ENCODE data around the gene ATF1.
A peak's percentile ranks its signal among the peaks of the same experiment; 100 is the strongest.

ATF1 gene

GRCh38 chr12:50763639-50764285, at the start of gene ATF1:
Gene ATF1 (plus strand): TSS chr12:50764101. CDS start chr12:50780146, 16,045 bp downstream.
- DNase-seq: peak; percentile 71

DNA sequence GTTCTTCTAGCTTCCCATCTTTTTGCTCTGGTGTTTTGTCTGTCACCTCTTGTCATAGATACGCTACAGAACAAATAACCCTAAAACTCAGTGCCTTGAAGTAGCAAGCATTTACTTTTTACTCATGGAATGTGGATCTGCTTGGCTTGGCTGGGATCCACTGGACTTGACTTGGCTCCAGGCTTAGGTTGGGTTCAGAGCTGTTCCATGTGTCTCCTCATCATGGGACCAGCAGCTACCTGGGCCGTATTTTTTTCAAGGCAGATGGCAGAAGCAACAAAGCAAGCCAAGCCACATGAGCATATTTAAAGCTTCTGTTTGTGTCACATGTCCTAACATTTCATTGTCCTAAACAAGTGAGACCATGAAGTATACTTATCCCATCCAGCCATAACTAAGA, 48.7 kb upstream of the ATF1 start:
- DNase-seq: no peak

DNA sequence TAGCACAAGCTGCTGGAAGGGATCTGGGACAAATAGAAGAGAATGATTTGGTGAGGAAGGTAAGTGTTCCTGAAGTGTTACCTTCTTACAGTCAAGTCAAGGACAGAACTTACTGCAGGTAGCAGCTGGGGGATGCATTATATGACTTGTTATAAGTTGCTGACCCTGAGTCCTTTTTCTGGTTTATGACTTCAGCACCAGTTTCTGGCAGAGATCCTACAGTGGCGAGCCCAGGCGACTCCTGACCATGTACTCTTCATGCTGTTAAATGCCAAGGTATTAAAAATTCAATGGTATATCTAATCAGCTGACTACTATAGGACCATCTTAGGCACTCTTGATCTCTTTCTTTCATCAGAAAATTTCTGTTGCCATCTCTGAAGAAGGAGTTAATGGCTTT, 45.1 kb upstream of the ATF1 start:
- DNase-seq: no peak

DNA sequence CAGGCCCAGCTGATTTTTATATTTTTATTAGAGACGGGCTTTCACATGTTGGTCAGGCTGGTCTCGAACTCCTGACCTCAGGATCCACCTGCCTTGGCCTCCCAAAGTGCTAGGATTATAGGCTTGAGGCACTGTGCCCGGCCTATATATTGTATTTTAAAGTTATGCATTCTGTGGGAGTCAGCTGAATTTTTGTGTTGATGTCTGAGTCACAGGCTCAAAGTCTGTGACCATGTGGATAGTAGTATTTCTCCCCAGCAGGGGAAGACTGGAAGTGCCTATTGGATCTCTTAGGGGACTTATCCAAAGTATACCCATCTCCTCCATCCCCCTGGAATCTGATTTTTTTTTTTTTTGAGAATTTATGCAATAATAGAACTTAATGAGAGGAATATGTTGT, 43.8 kb upstream of the ATF1 start:
- DNase-seq: no peak

DNA sequence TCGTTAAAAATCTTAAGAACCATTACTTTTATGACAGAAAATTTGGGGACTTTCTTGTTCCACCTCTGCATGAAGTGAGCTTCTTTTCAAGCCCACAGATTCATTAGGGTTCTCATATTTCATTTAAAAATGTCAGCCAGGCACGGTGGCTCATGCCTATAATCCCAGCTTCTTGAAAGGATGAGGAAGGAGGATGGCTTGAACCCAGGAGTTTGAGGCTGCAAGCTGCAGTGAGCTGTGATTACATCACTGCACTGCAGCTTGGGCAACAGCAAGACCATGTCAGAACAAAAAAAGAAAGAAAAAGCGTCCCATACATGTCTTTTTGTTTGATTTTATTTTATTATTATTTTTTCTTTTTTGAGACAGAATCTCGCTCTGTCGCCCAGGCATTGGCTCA, 43.4 kb upstream of the ATF1 start:
- DNase-seq: no peak

GRCh38 chr12:50723865-50724264, 40.0 kb upstream of the ATF1 start:
- no peak for DNase-seq

DNA sequence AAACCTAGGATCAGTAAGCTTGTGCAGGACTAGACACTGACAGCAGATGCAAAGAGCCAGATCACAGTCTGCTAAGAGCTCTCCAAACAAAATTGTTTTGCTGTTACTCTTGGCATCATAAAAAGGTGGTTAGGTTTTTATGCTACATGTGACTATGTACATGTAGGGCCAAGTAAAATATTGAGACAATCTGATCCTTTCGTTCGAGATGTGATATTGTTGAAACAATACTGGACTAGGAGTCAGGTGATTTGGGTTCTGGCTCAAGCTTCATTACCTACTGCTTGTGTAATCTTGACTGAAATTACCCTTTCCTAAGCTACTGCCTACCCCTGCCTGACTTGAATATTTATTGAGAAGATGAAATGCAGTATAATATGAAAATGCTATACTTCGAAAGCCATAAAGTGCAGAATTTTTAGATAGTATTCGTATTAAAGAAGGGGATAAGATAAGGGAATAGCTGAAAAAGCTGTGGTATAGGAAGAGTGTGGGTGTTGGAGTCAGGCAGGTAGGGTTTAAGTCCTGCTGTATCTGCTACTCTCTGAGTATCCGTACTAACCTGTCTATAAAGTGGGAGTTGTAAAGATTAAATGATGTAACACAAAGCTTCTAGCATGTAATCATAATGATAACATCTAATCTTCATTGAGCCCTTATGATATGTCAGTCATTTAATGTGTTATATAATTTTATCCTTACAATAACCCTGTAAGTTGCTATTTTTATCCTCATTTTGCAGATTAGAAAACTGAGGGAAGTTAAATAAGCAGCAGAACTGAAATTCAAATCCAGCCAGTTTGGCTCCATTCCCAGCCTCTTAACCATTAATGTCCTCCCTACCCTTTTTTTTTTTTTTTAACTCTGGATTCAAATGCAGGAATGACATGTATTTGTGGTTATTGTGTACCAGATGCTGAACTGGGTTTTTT, 38.6 kb upstream of the ATF1 start:
- DNase-seq: no peak

GRCh38 chr12:50727466-50727865, 36.4 kb upstream of the ATF1 start:
- no peak for DNase-seq

- no peak for DNase-seq
These were observed 35.5 kb upstream of the ATF1 start for GRCh38 chr12:50728417-50728816.

- DNase-seq: no peak
These were observed 35.1 kb upstream of the ATF1 start for GRCh38 chr12:50728841-50729240.

GRCh38 chr12:50732591-50732990, 31.3 kb upstream of the ATF1 start:
- no peak for DNase-seq

- DNase-seq: no peak
These were observed 30.2 kb upstream of the ATF1 start for GRCh38 chr12:50733706-50734105.

DNA sequence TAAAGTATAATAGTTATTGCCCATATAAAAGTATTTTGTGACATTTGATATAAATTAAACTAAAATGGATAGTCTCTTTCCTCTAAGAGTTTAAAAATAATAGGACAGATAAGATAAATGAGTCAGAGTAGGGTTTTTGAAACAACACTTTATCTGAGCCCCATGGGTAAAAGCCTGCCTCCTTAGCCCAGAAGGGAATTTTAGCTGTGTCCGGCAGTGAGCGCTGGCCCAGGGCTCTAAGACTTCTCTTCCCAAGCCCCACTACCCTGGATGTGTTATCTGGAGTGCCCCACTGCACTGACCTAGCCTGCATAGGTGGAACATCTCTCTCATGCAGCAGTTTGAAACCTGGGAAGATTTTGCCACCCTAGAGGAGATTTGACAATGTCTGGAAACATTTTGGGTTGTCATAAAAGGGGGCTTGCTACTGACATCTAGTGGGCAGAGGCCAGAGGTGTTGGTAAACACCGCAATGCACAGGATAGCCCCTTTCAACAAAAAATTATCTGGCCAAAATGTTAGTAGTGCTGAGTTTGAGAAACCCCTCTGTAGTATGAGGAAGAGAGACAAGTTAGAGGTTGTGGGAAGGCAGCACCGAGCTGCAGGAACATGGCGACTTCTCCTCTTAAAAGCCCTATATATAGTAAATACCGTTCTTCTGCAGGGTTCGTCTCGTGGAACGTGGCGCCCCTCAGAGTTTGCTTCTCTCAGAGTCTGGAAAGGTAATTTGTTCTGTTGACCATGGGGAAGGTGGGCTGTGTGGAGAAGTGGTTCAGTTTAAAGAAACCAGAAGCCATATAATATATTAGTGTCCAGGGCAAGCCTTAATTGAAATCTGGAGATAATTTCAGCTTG, 29.3 kb upstream of the ATF1 start:
- DNase-seq: no peak

DNA sequence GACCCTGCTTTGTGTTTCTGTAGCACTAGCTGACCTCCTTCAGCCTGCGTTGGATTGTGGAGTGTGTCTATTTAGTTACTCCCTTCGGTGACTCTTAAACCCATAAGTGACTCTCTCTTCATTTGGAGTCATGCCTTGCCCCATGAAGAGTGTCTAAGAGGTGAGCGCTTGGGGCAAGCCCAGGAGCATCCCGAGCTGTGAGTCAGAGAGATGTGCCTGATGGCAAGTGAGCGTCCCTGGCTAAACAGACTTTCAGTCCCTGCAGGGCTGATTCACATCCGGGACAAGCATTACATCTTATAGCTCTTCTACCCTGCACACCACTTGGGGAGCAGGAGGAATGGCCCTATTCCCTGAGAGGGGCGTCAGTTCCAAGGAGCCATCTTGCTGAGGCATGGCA, 24.3 kb upstream of the ATF1 start:
- DNase-seq: no peak

DNA sequence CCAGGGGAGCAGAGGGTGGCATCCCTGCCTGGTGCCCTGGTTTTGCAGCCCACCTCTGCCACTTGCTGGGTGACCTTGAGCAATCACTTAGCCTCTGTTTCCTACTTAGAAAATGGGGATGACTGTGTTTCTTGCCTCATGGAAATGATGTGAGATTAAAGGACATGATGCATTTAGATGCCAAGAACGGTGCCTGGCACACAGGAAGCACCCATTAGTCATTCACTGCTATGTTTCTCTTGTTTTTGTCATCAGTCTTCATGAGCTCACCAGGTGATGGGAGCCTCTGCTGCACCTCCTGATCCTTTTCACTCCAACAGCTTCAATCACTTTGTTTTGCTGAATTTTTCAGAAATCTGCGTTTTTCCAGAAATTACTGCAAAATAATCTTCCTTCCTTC, 23.6 kb upstream of the ATF1 start:
- DNase-seq: no peak

DNA sequence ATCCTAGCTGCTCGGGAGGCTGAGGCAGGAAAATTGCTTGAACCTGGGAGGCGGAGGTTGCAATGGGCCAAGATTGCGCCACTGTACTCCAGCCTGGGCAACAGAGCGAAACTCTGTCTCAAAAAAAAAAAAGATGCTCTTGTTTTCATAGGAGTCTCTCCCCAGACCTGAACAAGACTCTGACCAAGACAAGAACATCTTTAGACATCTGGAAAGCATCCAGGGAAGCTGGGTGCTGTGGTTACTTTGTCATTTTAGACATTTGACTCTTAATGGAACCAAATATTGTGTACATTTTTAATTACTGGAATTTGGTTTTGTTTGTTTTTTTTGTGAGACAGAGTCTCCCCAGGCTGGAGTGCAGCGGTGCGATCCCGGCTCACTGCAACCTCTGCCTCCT, 21.1 kb upstream of the ATF1 start:
- DNase-seq: no peak

- no peak for DNase-seq
These were observed 18.0 kb upstream of the ATF1 start for GRCh38 chr12:50745861-50746260.

DNA sequence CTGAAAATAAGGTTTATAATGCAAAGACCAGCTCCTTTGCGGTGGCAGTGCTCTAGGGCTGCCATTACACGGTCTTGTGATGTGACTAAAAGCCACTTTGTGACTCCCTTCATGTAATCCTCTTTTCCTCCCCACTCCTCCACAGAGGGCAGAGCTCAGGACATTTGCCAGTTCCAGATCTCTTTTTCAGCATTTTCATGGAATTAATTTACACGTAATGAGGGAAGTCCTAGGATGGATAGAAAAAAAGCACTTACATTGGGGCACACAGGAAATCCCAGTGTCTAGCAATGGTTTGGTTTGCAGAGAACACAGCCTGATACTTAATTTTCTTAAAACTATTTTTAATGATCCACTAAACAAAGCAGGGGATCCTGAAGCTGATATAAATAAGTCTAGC, 17.5 kb upstream of the ATF1 start:
- DNase-seq: no peak

DNA sequence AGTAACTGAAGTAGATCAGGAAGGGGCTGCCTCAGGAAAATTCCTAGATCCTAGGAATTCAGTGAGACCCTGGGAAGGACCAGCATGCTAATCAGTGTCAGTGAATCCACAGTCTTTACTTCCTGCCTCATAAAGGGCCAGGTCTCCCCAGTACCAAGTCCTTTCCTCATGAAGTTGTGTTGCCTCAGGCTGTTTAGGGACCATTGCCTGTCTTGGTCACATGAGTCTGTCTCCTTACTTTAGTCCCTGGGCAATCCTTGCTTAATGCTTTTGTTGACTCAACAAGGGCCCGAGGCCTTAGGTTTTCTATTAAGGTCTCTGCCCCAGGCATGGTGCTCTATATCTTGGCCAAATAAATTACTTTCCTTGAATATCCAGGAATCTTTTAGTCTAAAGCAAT, 16.1 kb upstream of the ATF1 start:
- DNase-seq: no peak

- no peak for DNase-seq
These were observed 14.4 kb upstream of the ATF1 start for GRCh38 chr12:50749459-50749882.

- no peak for DNase-seq
These were observed 13.5 kb upstream of the ATF1 start for GRCh38 chr12:50750366-50750765.

DNA sequence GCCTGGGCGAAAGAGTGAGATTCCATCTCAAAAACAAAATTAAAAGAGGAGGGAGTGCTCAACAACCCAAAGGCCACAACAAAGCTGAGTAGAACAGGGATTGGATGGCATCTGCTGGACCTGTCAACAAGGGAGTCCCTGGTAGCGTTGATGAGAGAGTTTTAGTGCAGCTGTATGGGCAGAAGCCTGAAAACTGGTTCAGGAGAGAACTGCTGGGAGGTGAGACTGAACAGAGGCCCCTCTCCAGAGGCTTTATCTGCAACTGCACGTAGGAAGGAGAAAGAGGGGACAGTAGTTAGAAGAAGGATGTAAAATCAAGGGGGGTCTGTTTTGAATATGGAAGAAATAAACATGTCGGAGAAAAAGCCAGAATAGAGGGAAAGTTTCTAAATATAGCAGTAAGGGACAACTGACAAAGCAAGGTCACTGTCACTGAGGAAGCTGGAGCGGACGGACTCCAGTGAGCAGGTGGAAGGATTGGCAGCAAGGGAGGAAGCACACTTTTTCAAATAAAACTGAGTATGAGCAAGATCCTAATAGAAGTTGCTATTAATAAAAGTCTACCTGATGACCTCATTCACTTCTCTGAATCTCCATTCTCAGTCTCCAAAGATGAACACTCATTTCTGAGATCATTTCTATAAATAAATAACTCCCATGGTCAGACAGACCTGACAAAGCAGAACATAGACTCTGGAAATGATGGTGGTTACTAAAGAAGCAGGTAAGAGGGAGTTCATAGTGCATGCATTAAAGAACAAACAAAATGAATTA, 11.8 kb upstream of the ATF1 start:
- no peak for DNase-seq
